K562 (cell line): ENCODE data around the gene VEGFA. TPM values are rescaled to one million over a fixed set of nuclear protein-coding genes. Genes with fewer than 3 reads are reported as not detected.

Experiments
- FOXA3 ChIP-seq, 2 experiments: fragments of 450-650 bp in 1 of 2; sonication (generic) in 1 of 2; formaldehyde crosslinking; IDR thresholded peaks in 1 of 2; conservative IDR thresholded peaks in 1 of 2; 2 replicates each; pipeline versions ENCODE4 v1.4.0 to v1.8.0; 2020 to 2022; ENCODE audit warnings: mild to moderate bottlenecking in 2 of 2, missing genetic modification reagents in 1 of 2
- HDAC8 ChIP-seq: fragments of 450-650 bp; IDR thresholded peaks from 2 replicates; pipeline ENCODE4 v1.6.1; 2016; ENCODE audit warnings: mild to moderate bottlenecking, missing genetic modification characterization, moderate library complexity, missing compliant biosample characterization
- NCOA1 ChIP-seq: fragments of 450-650 bp; IDR thresholded peaks from 2 replicates; pipeline ENCODE4 v1.6.1; 2016; ENCODE audit warnings: low read depth
- OTX1 ChIP-seq: fragments of 450-650 bp; formaldehyde crosslinking; IDR thresholded peaks from 2 replicates; pipeline ENCODE4 v1.4.0; 2022; ENCODE audit warnings: mild to moderate bottlenecking
- PHB ChIP-seq: fragments of 250-450 bp; sonication (Bioruptor Pico); IDR thresholded peaks from 2 replicates; pipeline ENCODE4 v1.5.0; 2021
- SNRNP70 ChIP-seq: fragments of 200-400 bp; formaldehyde crosslinking; optimal IDR thresholded peaks from 2 replicates; pipeline ENCODE3; 2017; ENCODE audit warnings: low read depth, low read length
- ZBED1 ChIP-seq: IDR thresholded peaks from 2 replicates; pipeline ENCODE4 v1.6.1; 2014
- ZBTB1 ChIP-seq: sonication (generic); formaldehyde crosslinking; IDR thresholded peaks from 2 replicates; pipeline ENCODE4 v1.8.1; 2023; ENCODE audit warnings: missing genetic modification reagents, low read depth, mild to moderate bottlenecking, borderline replicate concordance
- ZBTB40 ChIP-seq, 2 experiments: fragments of 450-650 bp in 1 of 2; sonication (generic) in 1 of 2; formaldehyde crosslinking in 1 of 2; IDR thresholded peaks; 2 replicates each; pipeline versions ENCODE4 v1.7.1 to v1.9.0; 2016 to 2022; ENCODE audit warnings: inconsistent platforms in 1 of 2, mild to moderate bottlenecking in 1 of 2, missing genetic modification reagents in 1 of 2
- ZNF175 ChIP-seq: fragments of 200-800 bp; sonication (Bioruptor generic); IDR thresholded peaks from 2 replicates; pipeline ENCODE4 v1.6.1; 2016; ENCODE audit warnings: low read depth, mild to moderate bottlenecking, missing genetic modification characterization, missing compliant biosample characterization
- polyA plus RNA-seq, 8 experiments: library from polyadenylated mRNA; depleted of rRNA in 4 of 8; stranded (reverse) in 5 of 8; unstranded in 3 of 8; fragments of >200 nt; fragmentation: Nextera tagmentation in 2 of 8; fragmentation: Illumina TruSeq in 1 of 8; extraction: Ambion mirVana in 2 of 8; extraction: Trizol in 1 of 8; gene quantifications; 2 replicates each; pipeline versions ENCODE4 v1.2.1 to v1.2.3, GENCODE V29; 2011 to 2014; ENCODE audit warnings: inconsistent platforms in 1 of 8, missing spikeins in 1 of 8
- total RNA-seq, 7 experiments: library from RNA; depleted of rRNA in 6 of 7; stranded (reverse); fragments of >200 nt in 6 of 7; fragmentation: Illumina TruSeq in 2 of 7; extraction: Trizol in 2 of 7; gene quantifications; 2 replicates each; pipeline versions ENCODE4 v1.2.1 to v1.2.3, GENCODE V29; 2011 to 2021; ENCODE audit warnings: low replicate concordance in 1 of 7
- TF ChIP-seq, protein P1 (sequence below), 2 experiments: fragments of 450-650 bp in 1 of 2; sonication (generic) in 1 of 2; formaldehyde crosslinking; conservative IDR thresholded peaks; 2 replicates each; pipeline versions ENCODE4 v1.4.0 to v1.8.1; 2020 to 2022; ENCODE audit warnings: mild to moderate bottlenecking in 1 of 2, missing genetic modification reagents in 1 of 2
- TF ChIP-seq, protein P2 (sequence below): fragments of 450-650 bp; IDR thresholded peaks from 2 replicates; pipeline ENCODE4 v1.6.1; 2014; ENCODE audit warnings: low read depth, mild to moderate bottlenecking, moderate library complexity, borderline replicate concordance

VEGFA gene
- total and polyA plus RNA-seq, 9 of the 15 experiments (the other 6 are each of a cell fraction or from before 2014, with no cell fraction given) = 14.0 to 271 (median 124) TPM

DNA sequence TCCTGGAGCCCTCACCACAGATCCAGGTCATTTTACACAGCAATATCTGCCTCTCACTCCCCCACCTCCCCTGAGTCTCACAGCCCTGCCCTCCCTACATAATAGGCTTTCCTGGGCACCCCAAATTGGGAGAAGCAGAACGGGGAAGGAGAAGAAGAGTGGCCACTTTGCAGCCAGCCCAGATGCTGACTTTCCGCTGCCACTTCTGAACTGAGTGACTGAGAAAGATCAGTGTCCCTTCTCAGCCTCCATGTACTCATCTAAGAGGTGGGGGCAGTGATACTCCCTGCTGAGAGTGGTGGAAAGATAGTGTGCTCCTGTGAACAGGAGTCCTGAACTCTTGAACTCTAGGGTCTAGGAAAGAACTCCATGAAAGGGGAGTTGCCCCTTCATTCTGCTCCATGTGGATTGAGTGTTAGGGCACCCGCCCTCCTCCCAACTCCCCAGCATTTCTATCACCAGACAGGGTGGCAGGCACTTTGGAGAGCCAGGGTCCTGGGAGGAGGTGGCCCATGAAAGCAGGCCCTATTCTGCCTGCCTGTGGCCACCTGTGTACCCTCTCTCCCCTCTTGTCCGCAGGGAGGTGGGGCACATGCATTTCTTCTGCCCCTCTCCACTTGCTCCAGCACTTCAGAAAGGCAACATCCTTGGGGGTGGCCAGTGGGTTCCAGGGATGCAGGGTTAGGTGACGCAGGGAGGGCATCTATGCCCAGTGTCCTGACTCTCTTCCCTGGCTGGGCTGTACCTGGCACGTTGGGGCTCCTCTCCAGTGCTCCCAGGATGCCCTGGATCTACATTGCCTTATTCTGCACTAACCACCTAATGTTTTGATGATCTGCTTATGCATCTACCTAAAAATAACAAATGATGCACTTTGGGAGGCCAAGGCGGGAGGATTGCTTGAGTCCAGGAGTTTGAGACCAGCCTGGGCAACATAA is 44.1 kb upstream of the VEGFA start (continued):
- TF ChIP-seq, protein P1, sequence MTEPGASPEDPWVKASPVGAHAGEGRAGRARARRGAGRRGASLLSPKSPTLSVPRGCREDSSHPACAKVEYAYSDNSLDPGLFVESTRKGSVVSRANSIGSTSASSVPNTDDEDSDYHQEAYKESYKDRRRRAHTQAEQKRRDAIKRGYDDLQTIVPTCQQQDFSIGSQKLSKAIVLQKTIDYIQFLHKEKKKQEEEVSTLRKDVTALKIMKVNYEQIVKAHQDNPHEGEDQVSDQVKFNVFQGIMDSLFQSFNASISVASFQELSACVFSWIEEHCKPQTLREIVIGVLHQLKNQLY (CRISPR knock-in tag; conservative IDR thresholded peaks at IDR 0.05) = 0 out of 4 replicates have a peak, but pooled peaks of 1 of the 2 experiments have one; percentile 49
- TF ChIP-seq ZNF175 (CRISPR knock-in tag) = peak; percentile 40; the same call in 1 of the 2 replicates
- TF ChIP-seq ZBTB1 (CRISPR knock-in tag) = no peak
- 0 out of 2 replicates have a peak, but pooled peaks have one; percentile 31 for TF ChIP-seq ZBTB40 (IDR thresholded peaks at IDR 0.05)
- TF ChIP-seq ZBTB40 (CRISPR knock-in tag; IDR thresholded peaks at IDR 0.05) = no peak
- no peak for TF ChIP-seq ZBED1
- no peak; the same call in 1 of the 2 replicates for TF ChIP-seq OTX1 (CRISPR knock-in tag)
- no peak for TF ChIP-seq NCOA1
- no peak for TF ChIP-seq SNRNP70
- 0 out of 2 replicates have a peak, but pooled peaks have one; percentile 17 for TF ChIP-seq HDAC8
- 0 out of 4 replicates have a peak, but pooled peaks of 1 of the 2 experiments have one; percentile 53 for TF ChIP-seq FOXA3 (CRISPR knock-in tag; conservative IDR thresholded peaks at IDR 0.05 in 1 of 2, IDR thresholded peaks at IDR 0.05 in 1 of 2)
- TF ChIP-seq, protein P2, sequence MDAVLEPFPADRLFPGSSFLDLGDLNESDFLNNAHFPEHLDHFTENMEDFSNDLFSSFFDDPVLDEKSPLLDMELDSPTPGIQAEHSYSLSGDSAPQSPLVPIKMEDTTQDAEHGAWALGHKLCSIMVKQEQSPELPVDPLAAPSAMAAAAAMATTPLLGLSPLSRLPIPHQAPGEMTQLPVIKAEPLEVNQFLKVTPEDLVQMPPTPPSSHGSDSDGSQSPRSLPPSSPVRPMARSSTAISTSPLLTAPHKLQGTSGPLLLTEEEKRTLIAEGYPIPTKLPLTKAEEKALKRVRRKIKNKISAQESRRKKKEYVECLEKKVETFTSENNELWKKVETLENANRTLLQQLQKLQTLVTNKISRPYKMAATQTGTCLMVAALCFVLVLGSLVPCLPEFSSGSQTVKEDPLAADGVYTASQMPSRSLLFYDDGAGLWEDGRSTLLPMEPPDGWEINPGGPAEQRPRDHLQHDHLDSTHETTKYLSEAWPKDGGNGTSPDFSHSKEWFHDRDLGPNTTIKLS = 0 out of 2 replicates have a peak, but pooled peaks have one; percentile 14
- TF ChIP-seq PHB (CRISPR knock-in tag) = 0 out of 2 replicates have a peak, but pooled peaks have one; percentile 3
